IMR-90 (cell line): ENCODE data around the gene CLCNKA. TPM values are rescaled to one million over a fixed set of nuclear protein-coding genes. Genes with fewer than 3 reads are reported as not detected.
A peak's percentile ranks its signal among the peaks of the same experiment; 100 is the strongest.

Source experiments
- ATAC-seq: fragments of 200-7000 bp; cut with Tn5 transposase; 2 replicates; pipeline ENCODE4 v1.9.1; 2020; ENCODE audit warnings: low read depth, mild to moderate bottlenecking, moderate library complexity
- BruUV-seq: library from RNA; stranded (reverse); fragments of 400-500 nt; replicated peaks from 2 replicates; lab custom pipeline; 2021; lab: Mats Ljungman, UMichigan
- CTCF ChIA-PET: fragments of 300-600 bp; formaldehyde crosslinking; extraction: SDS; loops from one replicate; lab custom pipeline; 2021; ENCODE audit warnings: antibody characterized with exemption; lab: Yijun Ruan, JAX
- POLR2A ChIA-PET: fragments of 300-600 bp; sonication (Branson Sonifier 250); formaldehyde crosslinking; loops from one replicate; lab custom pipeline; 2022; ENCODE audit warnings: antibody characterized with exemption; ENCODE audit not compliant: unreplicated experiment; lab: Charles Lee
- DNase-seq: peaks from one replicate; pipeline ENCODE4 v3.0.0; 2013
- H2AFZ ChIP-seq: replicated peaks from 2 replicates; pipeline ENCODE3; 2013; ENCODE audit warnings: low read length, mild to moderate bottlenecking; ENCODE audit not compliant: poor library complexity
- H2AK5ac ChIP-seq: 2 replicates; pipeline ENCODE4 v1.6.1; 2013; ENCODE audit warnings: low read depth, low read length, inconsistent platforms
- H2AK9ac ChIP-seq: replicated peaks from 2 replicates; pipeline ENCODE3; 2013; ENCODE audit warnings: mild to moderate bottlenecking, low read depth, low read length, moderate library complexity; ENCODE audit not compliant: poor library complexity
- H2BK120ac ChIP-seq: 2 replicates; pipeline ENCODE4 v1.6.1; 2013; ENCODE audit warnings: low read depth, low read length, inconsistent platforms
- H2BK15ac ChIP-seq: 3 replicates; pipeline ENCODE4 v1.6.1; 2013; ENCODE audit warnings: low read depth, low read length, inconsistent platforms
- H2BK20ac ChIP-seq: 2 replicates; pipeline ENCODE4 v1.6.1; 2013; ENCODE audit warnings: low read depth, mild to moderate bottlenecking, inconsistent platforms, low read length, moderate library complexity
- H2BK5ac ChIP-seq: 2 replicates; pipeline ENCODE4 v1.6.1; 2013; ENCODE audit warnings: mild to moderate bottlenecking, low read depth, low read length, inconsistent platforms; ENCODE audit not compliant: poor library complexity, severe bottlenecking
- H3K14ac ChIP-seq: replicated peaks from 2 replicates; pipeline ENCODE4 v1.6.1; 2013; ENCODE audit warnings: low read depth, low read length, inconsistent platforms
- H3K18ac ChIP-seq: 2 replicates; pipeline ENCODE4 v1.6.1; 2013; ENCODE audit warnings: low read depth, low read length, control low read depth
- H3K23ac ChIP-seq: 2 replicates; pipeline ENCODE4 v1.6.1; 2013; ENCODE audit warnings: low read depth, low read length, inconsistent platforms
- H3K27ac ChIP-seq: 2 replicates; pipeline ENCODE4 v1.5.1; 2013; ENCODE audit warnings: mild to moderate bottlenecking, control low read depth, low read length; ENCODE audit not compliant: insufficient read depth
- H3K27me3 ChIP-seq: 2 replicates; pipeline ENCODE4 v1.6.1; 2013; ENCODE audit warnings: low read length; ENCODE audit not compliant: control insufficient read depth, insufficient read depth
- H3K36me3 ChIP-seq: 2 replicates; pipeline ENCODE4 v1.6.1; 2013; ENCODE audit warnings: low read length, mixed read lengths; ENCODE audit not compliant: control insufficient read depth, insufficient read depth
- H3K4ac ChIP-seq: 2 replicates; pipeline ENCODE4 v1.6.1; 2013; ENCODE audit warnings: low read depth, low read length, inconsistent platforms
- H3K4me1 ChIP-seq: 2 replicates; pipeline ENCODE4 v1.6.1; 2013; ENCODE audit warnings: low read length, mixed read lengths; ENCODE audit not compliant: control insufficient read depth, insufficient read depth
- H3K4me2 ChIP-seq: 2 replicates; pipeline ENCODE4 v1.6.1; 2013; ENCODE audit warnings: low read depth, mild to moderate bottlenecking, control low read depth, low read length, moderate library complexity
- H3K4me3 ChIP-seq: 2 replicates; pipeline ENCODE4 v1.5.1; 2013; ENCODE audit warnings: low read depth, mild to moderate bottlenecking, control low read depth, low read length, moderate library complexity; ENCODE audit not compliant: insufficient read depth
- H3K56ac ChIP-seq: 2 replicates; pipeline ENCODE4 v1.6.1; 2013; ENCODE audit warnings: low read length, inconsistent platforms; ENCODE audit not compliant: insufficient read depth; ENCODE audit errors: extremely low read depth
- H3K79me1 ChIP-seq, 2 experiments: 2 replicates each; pipeline ENCODE4 v1.6.1; 2013; ENCODE audit warnings: low read length in 2 of 2, inconsistent platforms in 1 of 2, low read depth in 1 of 2
- H3K9ac ChIP-seq: 2 replicates; pipeline ENCODE4 v1.6.1; 2013; ENCODE audit warnings: low read depth, low read length, control low read depth
- H3K9me1 ChIP-seq: 2 replicates; pipeline ENCODE4 v1.6.1; 2013; ENCODE audit warnings: low read length, inconsistent platforms; ENCODE audit not compliant: insufficient read depth
- H3K9me3 ChIP-seq: 2 replicates; pipeline ENCODE4 v1.6.1; 2013; ENCODE audit warnings: low read length; ENCODE audit not compliant: control insufficient read depth, insufficient read depth
- H4K20me1 ChIP-seq: 2 replicates; pipeline ENCODE4 v1.6.1; 2013; ENCODE audit warnings: low read length, inconsistent platforms; ENCODE audit not compliant: insufficient read depth
- H4K5ac ChIP-seq: 2 replicates; pipeline ENCODE4 v1.6.1; 2013; ENCODE audit warnings: mild to moderate bottlenecking, low read depth, low read length, control low read depth
- H4K8ac ChIP-seq, 2 experiments: 2 replicates each; pipeline ENCODE4 v1.6.1; 2013; ENCODE audit warnings: low read depth in 2 of 2, low read length in 2 of 2, control low read depth in 1 of 2, inconsistent platforms in 1 of 2
- H4K91ac ChIP-seq: 2 replicates; pipeline ENCODE4 v1.6.1; 2013; ENCODE audit warnings: low read depth, low read length, inconsistent platforms; ENCODE audit not compliant: insufficient read depth
- BHLHE40 ChIP-seq: fragments of 150-350 bp; IDR thresholded peaks from 2 replicates; pipeline ENCODE4 v1.6.1; 2016; ENCODE audit warnings: mild to moderate bottlenecking, low read depth, low read length
- CEBPB ChIP-seq: IDR thresholded peaks from 2 replicates; pipeline ENCODE4 v1.6.1; 2012; ENCODE audit warnings: low read depth, low read length, improper control_type of control experiment
- CTCF ChIP-seq: conservative IDR thresholded peaks from 2 replicates; pipeline ENCODE4 v1.5.1; 2012; ENCODE audit warnings: mild to moderate bottlenecking, low read depth, low read length, improper control_type of control experiment
- MAFK ChIP-seq: IDR thresholded peaks from 2 replicates; pipeline ENCODE4 v1.6.1; 2012; ENCODE audit warnings: low read depth, low read length, improper control_type of control experiment
- MAZ ChIP-seq: IDR thresholded peaks from 2 replicates; pipeline ENCODE4 v1.6.1; 2012; ENCODE audit warnings: low read depth, mild to moderate bottlenecking, low read length, improper control_type of control experiment, moderate library complexity, borderline replicate concordance
- SMC3 ChIP-seq: fragments of 150-350 bp; IDR thresholded peaks from 2 replicates; pipeline ENCODE4 v1.6.1; 2016; ENCODE audit warnings: low read depth, mild to moderate bottlenecking, antibody characterized with exemption, low read length, moderate library complexity
- WGBS, 2 experiments: methylation state at CpG; one replicate each; pipeline versions ENCODE4 v1.1.5 to v1.1.7; 2013; ENCODE audit warnings: missing lambda C conversion rate in 2 of 2; ENCODE audit not compliant: insufficient read length in 1 of 2; ENCODE audit errors: extremely low coverage in 2 of 2; 5-methylcytosine and 5-hydroxymethylcytosine counted together
- dilution Hi-C: fragments of 300-500 bp; cut with HindIII; formaldehyde crosslinking; loops from one replicate; pipeline ENCODE4 v1.14.3; 2018; ENCODE audit warnings: low sequenced_read_pairs; ENCODE audit not compliant: unreplicated experiment
- in situ Hi-C: fragments of 300-500 bp; cut with MboI; formaldehyde crosslinking; loops from 3 replicates; pipeline ENCODE4 v1.14.3; 2019; ENCODE audit warnings: low sequenced_read_pairs, inconsistent platforms, mixed read lengths
- intact Hi-C: fragments of 100-400 bp; cut with micrococcal nuclease; formaldehyde crosslinking; loops from 2 replicates; pipeline ENCODE4 v1.10.0; 2022
- polyA plus RNA-seq, 3 experiments: library from polyadenylated mRNA; depleted of rRNA; stranded (reverse); fragments of >200 nt; gene quantifications; 2 replicates each; pipeline ENCODE4 v1.2.3, GENCODE V29; 2012; ENCODE audit warnings: low replicate concordance in 1 of 3
- total RNA-seq: library from RNA; depleted of rRNA; stranded (reverse); fragments of >200 nt; gene quantifications from 2 replicates; pipeline ENCODE4 v1.2.3, GENCODE V29; 2012

CLCNKA gene
- total and polyA plus RNA-seq, 2 of the 4 experiments (the other 2 are of a cell fraction) = 0.05 TPM; not detected in 1

DNA sequence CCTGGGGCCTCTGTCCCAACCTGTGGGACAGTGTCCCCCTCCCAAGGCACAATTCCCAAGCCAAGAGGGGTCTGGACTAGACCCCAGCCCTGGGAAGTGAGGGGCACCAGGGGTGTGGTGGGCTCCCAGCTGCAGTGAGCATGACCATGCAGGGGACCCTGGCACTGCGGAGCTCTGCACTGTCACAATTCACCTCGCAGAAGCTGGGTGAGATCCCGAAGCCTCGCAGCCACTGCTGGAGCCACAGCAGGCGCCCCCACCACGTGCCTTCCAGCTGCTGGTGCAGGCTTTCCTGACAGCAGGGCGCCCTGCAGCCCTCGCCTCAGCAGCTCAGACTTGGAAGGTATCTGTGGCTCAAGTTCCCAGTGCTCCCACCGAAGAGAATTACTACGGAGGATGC is 27.8 kb upstream of the CLCNKA start:
- H3K9me1 ChIP-seq = no peaks in the 10 kb centered on the region
- H3K56ac ChIP-seq = no peak overlapping the region
- no peak overlapping the region for H3K18ac ChIP-seq
- H3K4me1 ChIP-seq = peaks cover 2% of the 10 kb centered on the region; the same call in 1 of the 2 replicates
- H2BK20ac ChIP-seq = no peak overlapping the region
- no TSS peak for BruUV-seq
- H3K4ac ChIP-seq = no peak overlapping the region
- H4K8ac ChIP-seq = no peak overlapping the region
- POLR2A ChIA-PET = no interaction called here
- CTCF ChIA-PET = interaction anchor here (0.7 to 1.6 kb wide), 4 partner anchors 13 to 202 kb away, joined by 3 to 6 read pairs (median 4); no protein-coding TSS in a partner anchor
- no peak overlapping the region for H3K23ac ChIP-seq
- H2AK5ac ChIP-seq = peak overlapping the region; percentile 8; the same call in 1 of the 2 replicates
- H2AFZ ChIP-seq = no peak overlapping the region
- no peak overlapping the region for H4K91ac ChIP-seq
- H4K5ac ChIP-seq = no peak overlapping the region
- H3K27me3 ChIP-seq = peaks cover 13% of the 10 kb centered on the region; the same call in 1 of the 2 replicates
- H2BK120ac ChIP-seq = no peak overlapping the region
- no peak overlapping the region for H3K4me3 ChIP-seq
- DNase-seq (no peak), ATAC-seq (no peak)
- no peak overlapping the region for H2BK15ac ChIP-seq
- no peak overlapping the region for H3K27ac ChIP-seq
- intact Hi-C loops (loop anchor here (1.0 to 2.0 kb wide), 4 partner anchors 55 to 202 kb away; partner anchors contain the start of gene SPEN), dilution Hi-C loops (no loop called here), in situ Hi-C loops (loop anchor here (10.0 kb wide), 1 partner anchor 59 kb away; no protein-coding TSS in a partner anchor)
- H3K4me2 ChIP-seq = no peak overlapping the region
- peak overlapping the region; percentile 72 for H2AK9ac ChIP-seq
- H2BK5ac ChIP-seq = no peak overlapping the region
- H3K79me1 ChIP-seq = no peaks in the 10 kb centered on the region
- no peaks in the 10 kb centered on the region for H4K20me1 ChIP-seq
- no peak overlapping the region for H3K9ac ChIP-seq
- H3K36me3 ChIP-seq = no peaks in the 10 kb centered on the region
- no peak overlapping the region for H3K14ac ChIP-seq
- TF ChIP-seq MAFK = no peak
- no peak for TF ChIP-seq CEBPB
- TF ChIP-seq MAZ = no peak
- TF ChIP-seq SMC3 = no peak
- no peak for TF ChIP-seq BHLHE40
- TF ChIP-seq CTCF = no peak
- H3K9me3 ChIP-seq = no peaks in the 10 kb centered on the region
- WGBS, 2 experiments = 86% methylated on average over 10 of the region's 10 CpGs; no CpG with 5 or more reads in 1 of the 2 experiments
